Measurements from ENCODE around the gene DNAH10. TPM values are rescaled to one million over a fixed set of nuclear protein-coding genes. Genes with fewer than 3 reads are reported as not detected.

Gene DNAH10
- total and polyA plus RNA-seq, 10 of the 15 experiments (the other 5 are each of a cell fraction or from before 2014, with no cell fraction given), result 0.01 to 0.32 (median 0.06) TPM

- no peak overlapping the region for H3K27ac ChIP-seq (ENCODE audit: control insufficient read depth, insufficient read depth)
- peaks cover 10 to 20% of the 10 kb centered on the region in 2 experiments for H3K36me3 ChIP-seq (ENCODE audit: control insufficient read depth in 2 of 2, insufficient read depth in 2 of 2, low read length in 1 of 2)
- no peak overlapping the region for H3K9ac ChIP-seq (ENCODE audit: control insufficient read depth, insufficient read depth, low read length)
- TF ChIP-seq CHD4 (IDR thresholded peaks at IDR 0.05), result no peak
- TF ChIP-seq E2F8 (IDR thresholded peaks at IDR 0.05; ENCODE audit: low read depth, partially characterized antibody), result no peak
- TF ChIP-seq BRCA1 (IDR thresholded peaks at IDR 0.05; ENCODE audit: low read depth, low read length), result no peak
- TF ChIP-seq POLR2AphosphoS5 (IDR thresholded peaks at IDR 0.05; ENCODE audit: low read length), result no peak
- no peak for TF ChIP-seq ATF7 (IDR thresholded peaks at IDR 0.05; ENCODE audit: low read depth)
- no peak for TF ChIP-seq JUNB (IDR thresholded peaks at IDR 0.05)
- TF ChIP-seq PBX3 (IDR thresholded peaks at IDR 0.05; ENCODE audit: insufficient replicate concordance, low read depth, low read length), result no peak
- no peak for TF ChIP-seq ZBTB11 (CRISPR knock-in tag; IDR thresholded peaks at IDR 0.05)
- TF ChIP-seq CTCF (IDR thresholded peaks at IDR 0.05 in 2 of 3, conservative IDR thresholded peaks at IDR 0.05 in 1 of 3; ENCODE audit: control insufficient read depth in 2 of 3, extremely low read depth in 1 of 3, insufficient read depth in 1 of 3, low read depth in 3 of 3, low read length in 3 of 3), result no peak
- POLR2A ChIA-PET, result interaction anchor here (1.1 kb wide), 1 partner anchor 37 kb away, joined by 4 read pairs; the partner anchor contains the start of gene ATP6V0A2
- H3K4me2 ChIP-seq (ENCODE audit: control insufficient read depth, insufficient read depth), result no peak overlapping the region
- no peak for DNase-seq (ENCODE audit: low read depth, low spot score)
- no peaks in the 10 kb centered on the region for H4K20me1 ChIP-seq (ENCODE audit: control insufficient read depth, insufficient read depth)
- no TSS peak for BruUV-seq (replicated peaks)
- SMC1A ChIA-PET (ENCODE audit: uncharacterized antibody, unreplicated experiment), result no interaction called here
- no peak overlapping the region for H3K4me3 ChIP-seq
- H3K4me1 ChIP-seq (ENCODE audit: control insufficient read depth, insufficient read depth, low read length), result no peaks in the 10 kb centered on the region; the same call in 1 of the 2 replicates
- intact Hi-C loops (cut with micrococcal nuclease; ENCODE audit: unreplicated experiment) (no loop called here), in situ Hi-C loops (cut with MboI) (no loop called here)
- no peak for ATAC-seq
- no peaks in the 10 kb centered on the region for H3K79me2 ChIP-seq (ENCODE audit: control insufficient read depth, insufficient read depth, low read length)
- CTCF ChIA-PET, result no interaction called here
- no peak for FAIRE-seq
- no peak overlapping the region for H2AFZ ChIP-seq (ENCODE audit: control insufficient read depth, low read depth, low read length)
- WGBS (ENCODE audit: insufficient coverage, insufficient replicate concordance, low lambda C conversion rate, missing lambda C conversion rate), result 97% methylated on average over 10 of the region's 10 CpGs
- no peaks in the 10 kb centered on the region for H3K27me3 ChIP-seq (replicated peaks in 1 of 2; ENCODE audit: control insufficient read depth in 2 of 2, insufficient read depth in 2 of 2, low read length in 1 of 2)
- no peaks in the 10 kb centered on the region for H3K9me3 ChIP-seq (replicated peaks; ENCODE audit: control insufficient read depth, insufficient read depth, low read length)
- RAD21 ChIA-PET (ENCODE audit: unreplicated experiment), result no interaction called here
Observed at GRCh38 chr12:123749355-123749754, 12.7 kb upstream of the DNAH10 start.
